A549 (cell line): Measurements from ENCODE around the gene HTR3D.

ENCODE experiments used
- EP300 ChIP-seq, 2 experiments: fragments of >200 bp; sonication (Bioruptor Twin); formaldehyde crosslinking; IDR thresholded peaks; 2 replicates in 1 of 2; 3 replicates in 1 of 2; pipeline ENCODE4 v1.6.1; 2016 to 2017
- ESRRA ChIP-seq: fragments of 150-350 bp; IDR thresholded peaks from 2 replicates; pipeline ENCODE4 v1.6.1; 2014; ENCODE audit warnings: mild to moderate bottlenecking, low read length, borderline replicate concordance
- MAZ ChIP-seq: fragments of 150-350 bp; IDR thresholded peaks from 2 replicates; pipeline ENCODE4 v1.6.1; 2014; ENCODE audit warnings: antibody characterized with exemption, low read depth, low read length, borderline replicate concordance
- MYC ChIP-seq: IDR thresholded peaks from 2 replicates; pipeline ENCODE4 v1.6.1; 2012; ENCODE audit warnings: mild to moderate bottlenecking, inconsistent platforms, low read length, improper control_type of control experiment, borderline replicate concordance
- POLR2AphosphoS2 ChIP-seq: conservative IDR thresholded peaks from 2 replicates; pipeline ENCODE4 v1.6.1; 2012; ENCODE audit warnings: low read length, improper control_type of control experiment, inconsistent platforms
- REST ChIP-seq: fragments of 200-600 bp; sonication (generic); IDR thresholded peaks from 2 replicates; pipeline ENCODE4 v1.6.1; 2016; ENCODE audit warnings: antibody characterized with exemption, mild to moderate bottlenecking, moderate library complexity

GRCh38 chr3:183987000-183987600, 44.4 kb upstream of the HTR3D start:
- no peak for TF ChIP-seq ESRRA
- TF ChIP-seq REST: no peak
- no peak for TF ChIP-seq MYC
- no peak for TF ChIP-seq EP300 (IDR thresholded peaks at IDR 0.05)
- TF ChIP-seq POLR2AphosphoS2: no peak
- no peak for TF ChIP-seq MAZ
